NCI-H146 treated with DMSO at 0.1 percent for 48 hours (cell line): ENCODE data around the gene SRSF1.
"Not testable (repeated sequence)": the region's sequence is repeated elsewhere in the genome, so short reads cannot be mapped to it uniquely, and the experiment has no call there.

Experiments
- DNase-seq: peaks from one replicate; lab custom pipeline; 2025; ENCODE audit not compliant: unreplicated experiment; lab: John Stamatoyannopoulos, UW

Gene SRSF1

GRCh38 chr17:57991537-57991936, 15.5 kb downstream of the SRSF1 start:
- no peak for DNase-seq

DNA sequence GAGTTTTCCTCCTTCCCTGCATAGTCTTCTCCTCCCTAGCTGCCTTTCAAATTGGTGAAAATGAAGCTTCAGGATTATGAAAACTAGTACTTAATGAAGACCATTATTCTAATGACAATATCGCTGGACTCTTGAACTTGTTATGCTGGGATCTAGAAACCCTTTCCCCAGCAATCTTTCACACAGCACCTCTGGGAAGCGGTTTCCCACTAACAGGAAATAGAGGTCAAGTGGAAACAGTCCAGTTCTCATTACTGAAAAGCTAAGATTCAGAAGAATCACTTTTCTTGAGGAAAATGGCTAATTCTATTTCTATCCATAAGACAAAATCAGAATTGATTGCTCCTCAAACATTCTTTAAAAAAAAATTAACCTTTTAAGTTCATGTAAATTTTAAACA, 17.0 kb downstream of the SRSF1 start:
- DNase-seq, result no peak

- peak; percentile 47 for DNase-seq
Measured at GRCh38 chr17:57988301-57989250, 18.5 kb downstream of the SRSF1 start.

DNA sequence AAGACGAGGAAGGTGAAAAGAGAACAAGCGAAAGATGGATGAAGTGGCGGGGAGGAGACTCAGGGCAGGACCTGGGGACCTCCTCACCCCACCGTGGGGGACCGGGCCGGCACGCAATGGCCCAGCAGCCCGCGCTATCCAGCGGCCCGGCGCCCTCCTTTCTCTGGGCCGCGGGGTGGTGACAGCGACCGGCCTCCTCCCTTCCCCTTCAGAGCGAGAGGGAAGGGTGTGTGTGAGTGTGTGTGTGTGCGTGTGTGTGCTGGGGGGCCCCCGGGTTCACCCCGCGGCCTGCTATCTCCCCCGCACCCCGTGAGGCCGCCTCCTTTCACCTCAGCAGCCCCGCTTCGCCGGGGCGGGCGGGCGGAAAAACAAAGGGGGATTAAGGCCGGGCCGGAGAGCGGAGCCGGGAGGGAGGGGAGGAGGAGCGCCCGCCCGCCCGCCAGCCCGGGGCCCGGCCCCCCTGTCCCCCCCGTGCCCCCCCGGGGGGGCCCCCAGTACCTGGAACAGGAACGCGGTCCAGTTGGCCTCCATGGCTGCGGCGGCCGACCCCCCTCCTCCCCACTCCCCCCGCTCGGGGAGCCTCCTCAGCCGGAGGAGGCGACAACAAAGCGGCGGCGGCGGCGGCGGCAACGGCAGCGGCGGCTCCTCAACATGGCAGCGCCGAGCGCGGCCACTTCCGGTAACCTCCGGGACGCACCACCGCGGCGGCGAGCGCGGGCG, 19.3 kb downstream of the SRSF1 start, which contains the start of gene VEZF1:
TSS of gene VEZF1 (minus strand) at position 674 of the 720 bp plus-strand sequence. CDS start at position 531, 143 bp downstream.
- peak; percentile 47 for DNase-seq

- DNase-seq, result no peak
Measured at GRCh38 chr17:57986841-57987580, 20.0 kb downstream of the SRSF1 start.

DNA sequence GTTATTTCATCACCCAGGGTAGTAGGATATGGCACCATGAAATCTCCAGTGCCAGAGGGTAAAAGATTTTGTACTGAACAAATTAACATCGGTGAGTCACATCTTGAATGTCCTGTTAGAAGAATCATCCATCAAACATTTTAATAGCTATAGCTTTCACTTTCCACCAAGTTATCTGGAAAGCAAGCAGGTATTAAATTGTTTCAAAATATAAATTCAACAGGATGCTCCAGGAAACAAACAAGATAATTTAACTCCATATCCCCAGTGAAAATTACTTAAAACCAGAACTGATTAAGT, 21.4 kb downstream of the SRSF1 start:
- DNase-seq, result no peak

DNA sequence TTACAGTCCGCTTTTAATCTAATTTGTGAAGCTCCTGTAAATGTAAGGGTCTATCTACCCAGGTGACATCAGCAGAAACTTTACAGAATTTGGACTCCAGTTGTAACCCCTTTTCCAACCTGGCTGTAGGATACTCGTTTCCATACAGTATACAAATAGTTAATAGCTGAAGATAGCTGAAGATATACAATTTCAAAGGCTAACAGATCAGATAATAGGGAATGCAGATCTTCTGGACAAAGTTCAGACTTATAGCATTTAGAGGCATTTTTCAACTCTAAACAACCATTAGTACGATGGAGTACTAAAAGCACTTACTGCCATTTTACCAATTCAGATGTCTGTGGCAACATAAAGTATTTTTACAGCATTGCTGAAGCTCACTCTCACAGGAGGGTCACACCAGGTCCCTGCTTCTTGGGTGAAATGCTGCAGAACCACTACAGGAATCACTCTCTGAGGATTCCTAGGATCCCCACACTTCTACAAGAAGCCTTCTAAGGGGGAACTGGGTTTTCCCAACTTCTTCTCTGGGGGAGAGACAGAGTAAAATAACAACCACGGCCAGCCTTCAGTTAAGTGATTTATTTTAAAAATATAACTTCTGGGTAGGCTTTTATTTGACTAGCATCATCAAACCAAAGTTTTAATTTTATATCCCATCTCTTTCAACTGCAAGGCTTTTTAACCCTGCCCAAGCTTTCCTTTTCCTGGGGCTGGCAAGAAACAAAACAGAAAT, 21.9 kb downstream of the SRSF1 start:
- no peak for DNase-seq

GRCh38 chr17:57984261-57984890, 22.7 kb downstream of the SRSF1 start:
- no peak for DNase-seq

- DNase-seq, result no peak
Measured at GRCh38 chr17:57983446-57983845, 23.6 kb downstream of the SRSF1 start.

GRCh38 chr17:57982452-57983170, 24.4 kb downstream of the SRSF1 start:
- DNase-seq, result no peak

- no peak for DNase-seq
Measured at GRCh38 chr17:57980522-57980921, 26.5 kb downstream of the SRSF1 start.

- no peak for DNase-seq
Measured at GRCh38 chr17:57979076-57979475, 28.0 kb downstream of the SRSF1 start.

DNA sequence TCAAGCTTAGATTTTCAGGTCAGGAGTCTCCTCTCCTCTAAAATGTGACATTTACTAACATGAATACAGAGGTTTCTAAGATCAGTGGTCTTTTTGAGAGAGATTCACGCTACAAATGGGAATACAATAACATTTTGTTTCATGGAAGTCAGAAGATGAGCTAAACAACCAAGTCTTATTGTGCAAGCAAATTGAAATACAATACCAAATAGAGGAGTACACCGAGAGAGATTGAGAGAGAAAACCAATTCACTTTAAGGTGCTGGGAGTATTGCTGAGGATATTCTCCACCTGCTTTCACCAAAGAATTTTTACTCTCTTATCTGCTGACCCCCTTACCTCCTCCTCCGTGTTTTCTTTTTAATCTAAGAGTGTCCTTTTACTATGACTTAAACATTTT, 30.5 kb downstream of the SRSF1 start:
- no peak for DNase-seq

GRCh38 chr17:57975044-57975443, 32.0 kb downstream of the SRSF1 start:
- no peak for DNase-seq

GRCh38 chr17:57974053-57974824, 32.8 kb downstream of the SRSF1 start:
- DNase-seq, result not testable (repeated sequence)

- DNase-seq, result no peak
Measured at GRCh38 chr17:57972151-57972550, 34.9 kb downstream of the SRSF1 start.

DNA sequence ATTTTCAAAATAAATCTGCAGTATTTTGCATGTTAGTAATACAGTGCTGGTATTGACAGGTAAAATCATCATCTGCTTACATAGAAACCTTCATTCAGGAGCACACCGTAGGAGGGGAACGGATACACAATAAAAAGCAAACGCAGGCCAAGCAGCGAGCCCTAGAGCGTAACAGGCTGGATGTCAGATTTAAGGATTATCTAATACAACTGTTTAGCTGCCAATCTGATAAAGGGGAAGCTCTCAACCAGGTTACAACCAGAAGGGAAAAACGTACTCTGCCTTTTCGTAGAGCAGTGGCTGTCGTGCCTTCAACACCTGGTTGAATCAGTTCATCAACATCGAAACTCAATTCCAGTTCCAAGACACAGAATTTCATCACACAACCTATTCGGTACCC, 35.5 kb downstream of the SRSF1 start:
- no peak for DNase-seq

DNA sequence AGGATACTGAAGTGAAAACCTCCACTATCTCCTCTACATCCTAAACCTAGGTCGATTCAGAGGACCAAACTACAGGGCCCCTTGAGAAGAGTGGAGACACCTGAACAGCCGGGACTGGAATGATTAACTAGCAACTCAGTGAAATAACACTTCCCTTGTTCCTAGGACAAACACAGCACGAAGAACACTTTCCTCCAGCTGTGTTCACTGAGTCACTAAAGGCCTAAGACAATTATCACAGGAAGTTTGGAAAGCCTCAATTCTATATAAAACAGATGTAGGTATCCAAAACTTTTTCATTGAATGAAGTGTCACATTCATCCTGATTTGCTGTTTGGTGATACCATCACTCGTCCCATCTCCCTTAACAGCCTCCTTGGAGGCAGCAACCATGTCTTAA, 36.3 kb downstream of the SRSF1 start:
- DNase-seq, result no peak

- DNase-seq, result no peak
Measured at GRCh38 chr17:57968456-57968855, 38.6 kb downstream of the SRSF1 start.
